Retinal pigment epithelial cell (primary cell): ENCODE results near the gene PHETA1.

Experiments
- DNase-seq: peaks from one replicate; pipeline ENCODE4 v3.0.0-alpha.2; 2010; ENCODE audit warnings: low read depth
- H3K4me3 ChIP-seq: 2 replicates; pipeline ENCODE4 v1.5.1; 2011; ENCODE audit warnings: mild to moderate bottlenecking, low read length, control low read depth, moderate library complexity
- TF ChIP-seq, protein P1 (sequence below): conservative IDR thresholded peaks from 2 replicates; pipeline ENCODE4 v1.5.1; 2011; ENCODE audit warnings: low read depth, low read length, control low read depth, inconsistent platforms

Gene PHETA1

DNA sequence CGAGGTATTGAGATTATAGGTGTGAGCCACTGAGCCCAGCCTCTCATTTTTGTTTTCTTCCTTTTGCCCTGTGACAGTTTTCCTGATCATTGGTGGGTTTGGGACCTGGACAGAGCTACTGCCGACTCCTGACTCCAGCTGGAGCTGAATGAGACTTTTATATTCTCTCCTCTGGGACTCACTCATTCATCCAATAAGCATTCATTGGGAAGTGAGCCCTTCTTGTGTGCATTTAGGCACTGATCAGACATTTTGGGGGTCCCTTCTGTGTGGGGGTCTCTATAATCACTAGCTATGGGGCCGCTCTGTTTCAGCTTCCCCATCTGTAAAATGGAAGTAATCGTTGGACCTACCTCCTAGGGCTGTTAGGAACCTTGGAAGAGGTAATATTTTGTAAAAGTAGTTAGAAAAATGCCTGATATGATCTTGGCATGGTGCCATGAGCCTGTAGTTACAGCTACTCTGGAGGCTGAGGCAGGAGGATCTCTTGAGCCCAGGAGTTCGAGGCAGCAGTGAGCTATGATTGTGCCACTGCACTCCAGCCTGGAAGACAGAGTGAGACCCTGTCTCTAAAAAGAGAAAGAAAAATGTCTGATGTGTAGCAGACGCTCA is 44.0 kb upstream of the PHETA1 start:
- H3K4me3 ChIP-seq = no peak overlapping the region
- TF ChIP-seq, protein P1, sequence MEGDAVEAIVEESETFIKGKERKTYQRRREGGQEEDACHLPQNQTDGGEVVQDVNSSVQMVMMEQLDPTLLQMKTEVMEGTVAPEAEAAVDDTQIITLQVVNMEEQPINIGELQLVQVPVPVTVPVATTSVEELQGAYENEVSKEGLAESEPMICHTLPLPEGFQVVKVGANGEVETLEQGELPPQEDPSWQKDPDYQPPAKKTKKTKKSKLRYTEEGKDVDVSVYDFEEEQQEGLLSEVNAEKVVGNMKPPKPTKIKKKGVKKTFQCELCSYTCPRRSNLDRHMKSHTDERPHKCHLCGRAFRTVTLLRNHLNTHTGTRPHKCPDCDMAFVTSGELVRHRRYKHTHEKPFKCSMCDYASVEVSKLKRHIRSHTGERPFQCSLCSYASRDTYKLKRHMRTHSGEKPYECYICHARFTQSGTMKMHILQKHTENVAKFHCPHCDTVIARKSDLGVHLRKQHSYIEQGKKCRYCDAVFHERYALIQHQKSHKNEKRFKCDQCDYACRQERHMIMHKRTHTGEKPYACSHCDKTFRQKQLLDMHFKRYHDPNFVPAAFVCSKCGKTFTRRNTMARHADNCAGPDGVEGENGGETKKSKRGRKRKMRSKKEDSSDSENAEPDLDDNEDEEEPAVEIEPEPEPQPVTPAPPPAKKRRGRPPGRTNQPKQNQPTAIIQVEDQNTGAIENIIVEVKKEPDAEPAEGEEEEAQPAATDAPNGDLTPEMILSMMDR = no peak
- no peak for DNase-seq

DNA sequence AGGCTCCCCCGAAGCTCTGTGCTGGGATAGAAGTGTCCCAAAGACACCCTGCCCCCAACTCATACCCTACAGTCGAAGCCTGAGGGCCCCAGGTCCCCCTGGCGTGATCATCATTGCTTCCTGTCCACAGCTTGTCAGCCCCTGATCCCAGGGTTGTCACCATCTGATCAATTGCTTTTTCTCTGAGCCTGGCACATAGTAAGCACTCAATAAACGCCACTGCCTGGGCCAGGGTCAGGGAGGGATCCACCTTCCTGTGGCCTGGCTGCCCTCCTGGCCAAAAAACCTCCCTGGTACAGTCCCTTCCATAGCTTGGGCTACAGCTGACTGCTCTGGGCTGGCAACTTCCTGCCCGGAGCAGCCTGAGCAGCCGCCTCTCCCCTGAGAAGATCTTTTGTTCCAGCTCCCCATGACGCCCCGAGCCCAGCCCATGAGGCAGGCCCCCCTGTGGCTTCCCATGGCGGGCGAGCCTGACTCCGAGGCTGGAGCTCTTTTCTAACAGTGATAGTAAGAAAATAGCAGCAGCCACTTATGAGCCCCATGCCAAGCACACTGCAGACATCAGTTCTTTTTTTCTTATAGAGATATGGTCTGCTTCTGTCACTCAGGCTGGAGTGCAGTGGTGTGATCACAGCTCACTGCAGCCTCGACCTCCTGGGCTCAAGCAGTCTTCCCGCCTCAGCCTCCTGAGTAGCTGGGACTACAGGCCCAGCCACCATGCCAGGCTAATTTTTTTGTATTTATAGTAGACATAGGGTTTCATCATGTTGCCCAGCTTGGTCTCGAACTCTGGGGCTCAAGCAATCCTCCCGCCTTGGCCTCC is 43.3 kb upstream of the PHETA1 start:
- TF ChIP-seq, protein P1 = no peak
- no peak overlapping the region for H3K4me3 ChIP-seq
- no peak for DNase-seq

DNA sequence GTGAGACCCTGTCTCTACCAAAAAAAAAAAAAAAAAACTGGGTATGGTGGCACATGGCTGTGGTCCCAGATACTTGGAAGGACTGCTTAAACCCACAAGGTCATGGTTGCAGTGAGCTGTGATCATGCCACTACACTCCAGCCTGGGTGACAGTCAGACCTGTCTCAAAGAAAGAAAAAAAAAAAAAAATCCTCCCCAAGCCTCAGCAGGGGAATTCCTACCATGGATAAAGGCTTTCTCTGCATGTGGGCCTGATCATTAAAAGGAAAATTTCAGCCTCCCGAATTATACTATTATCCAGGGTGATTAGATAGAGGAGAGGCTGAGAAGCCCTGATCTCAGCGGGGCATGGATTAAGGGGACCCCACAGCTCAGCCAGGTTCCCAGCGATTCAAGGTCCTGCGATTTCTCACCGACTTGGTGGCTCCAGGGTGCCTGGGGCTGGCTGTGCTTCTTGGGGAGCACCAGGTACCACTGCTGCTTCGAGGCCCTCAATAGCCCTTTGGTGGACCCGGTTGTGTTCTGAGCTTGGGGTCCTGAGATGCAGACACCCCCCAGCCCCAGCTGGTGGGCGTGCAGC is 42.4 kb upstream of the PHETA1 start:
- DNase-seq = no peak

DNA sequence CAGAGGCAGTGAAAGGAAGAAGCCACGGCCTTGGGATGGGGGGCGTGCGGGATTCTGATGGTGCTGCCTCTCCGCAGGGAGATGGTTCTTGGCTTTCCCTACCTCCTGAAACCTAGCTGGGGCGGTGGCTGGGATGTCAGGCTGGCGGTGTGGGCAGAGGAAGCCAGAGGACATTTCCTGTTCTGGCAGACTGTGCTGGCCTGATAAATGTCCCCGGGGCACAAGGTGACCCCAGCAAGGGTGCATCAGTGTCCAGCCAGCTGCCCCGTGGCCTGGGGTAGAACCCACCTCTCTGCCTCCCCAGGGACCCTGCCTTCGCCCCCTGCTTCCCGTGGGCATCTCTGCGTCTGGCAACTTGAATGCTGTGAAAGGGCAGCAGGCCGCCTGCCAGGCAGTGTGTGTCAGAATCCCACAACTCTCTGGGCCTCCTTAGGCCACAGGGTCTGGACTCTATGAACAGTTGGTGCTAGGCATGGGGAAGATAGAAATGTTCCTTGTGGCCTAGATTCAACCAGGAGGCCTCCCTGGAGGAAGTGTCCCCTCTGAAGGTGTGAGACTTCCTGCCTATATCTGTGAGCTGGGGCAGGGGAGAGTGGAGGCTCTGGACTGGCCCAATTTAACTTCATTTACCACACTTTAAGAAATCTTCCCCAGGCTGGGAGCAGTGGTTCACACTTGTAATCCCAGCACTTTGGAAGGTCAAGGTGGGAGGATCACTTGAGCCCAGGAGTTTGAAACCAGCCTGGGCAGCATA is 41.7 kb upstream of the PHETA1 start:
- DNase-seq = no peak
- TF ChIP-seq, protein P1 = no peak
- no peak overlapping the region for H3K4me3 ChIP-seq

More for the DNA sequence above, 42.4 kb upstream of the PHETA1 start:
- H3K4me3 ChIP-seq = no peak overlapping the region
- TF ChIP-seq, protein P1 = no peak

DNA sequence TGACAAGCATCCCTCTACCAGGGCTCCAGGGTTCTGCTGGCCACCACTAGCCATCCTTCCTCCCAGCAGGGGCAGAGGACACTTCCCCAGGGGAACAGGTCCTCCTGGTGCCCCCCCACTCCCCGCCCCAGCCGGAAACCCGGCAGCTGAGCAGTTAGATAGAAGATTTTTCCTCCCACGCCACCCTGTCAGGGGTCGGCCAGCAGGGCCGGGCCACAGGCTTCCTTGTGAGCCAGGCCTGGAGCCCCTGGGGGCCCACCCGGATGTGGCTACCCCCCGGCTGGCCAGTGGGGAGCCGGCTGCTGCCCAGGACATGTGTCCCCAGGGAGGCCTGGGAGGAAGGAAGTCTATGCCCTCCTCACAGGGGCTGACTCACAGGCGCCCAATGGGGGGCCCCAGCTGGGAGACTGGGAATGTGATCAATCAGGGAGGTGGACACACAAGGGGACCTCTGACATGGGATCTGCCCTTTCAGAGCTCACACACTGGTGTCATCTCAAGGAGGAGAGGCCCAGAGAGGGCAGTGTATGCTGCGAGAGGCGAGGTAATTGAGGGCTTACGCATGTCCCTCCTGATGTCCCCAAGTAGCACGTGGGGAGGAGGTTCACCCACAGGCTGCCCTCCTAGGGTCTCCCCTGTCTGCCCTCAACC is 41.0 kb upstream of the PHETA1 start:
- no peak for DNase-seq
- H3K4me3 ChIP-seq = no peak overlapping the region
- TF ChIP-seq, protein P1 = no peak

DNA sequence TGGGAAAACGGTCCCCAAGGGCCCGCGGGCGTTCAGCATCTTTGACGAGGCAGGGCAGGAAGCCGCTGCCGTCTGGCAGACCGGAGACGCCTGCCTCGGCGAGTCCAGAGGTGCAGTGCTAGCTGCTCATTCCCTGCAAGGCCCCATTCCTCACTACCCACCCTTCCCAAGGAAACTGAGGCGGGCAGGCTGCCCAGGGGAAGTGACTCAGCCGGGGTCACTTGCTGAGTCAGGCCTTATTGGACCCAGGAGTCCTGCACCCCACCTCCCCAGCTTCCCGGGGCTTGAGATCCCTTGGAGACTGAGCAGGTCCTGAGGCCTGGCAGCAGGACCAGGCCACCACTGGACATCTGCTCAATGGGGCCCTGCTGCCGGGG is 40.5 kb upstream of the PHETA1 start:
- no peak overlapping the region for H3K4me3 ChIP-seq
- no peak for DNase-seq
- TF ChIP-seq, protein P1 = no peak
